Right hindlimb (tissue), 1 donor: ENCODE results near the gene RNF25.
A peak's percentile ranks its signal among the peaks of the same experiment; 100 is the strongest.

ENCODE experiments used
- DNase-seq: peaks from one replicate; pipeline ENCODE4 v3.0.0-alpha.2; 2018

The RNF25 gene

GRCh38 chr2:218679119-218679518 is 7.3 kb upstream of the RNF25 start:
- no peak for DNase-seq

GRCh38 chr2:218671097-218671653 is 627 bp downstream of the RNF25 start:
- no peak for DNase-seq

GRCh38 chr2:218664653-218665052 is 7.1 kb downstream of the RNF25 start:
- no peak for DNase-seq

- DNase-seq: no peak
Measured at GRCh38 chr2:218663901-218664300, 7.9 kb downstream of the RNF25 start.

DNA sequence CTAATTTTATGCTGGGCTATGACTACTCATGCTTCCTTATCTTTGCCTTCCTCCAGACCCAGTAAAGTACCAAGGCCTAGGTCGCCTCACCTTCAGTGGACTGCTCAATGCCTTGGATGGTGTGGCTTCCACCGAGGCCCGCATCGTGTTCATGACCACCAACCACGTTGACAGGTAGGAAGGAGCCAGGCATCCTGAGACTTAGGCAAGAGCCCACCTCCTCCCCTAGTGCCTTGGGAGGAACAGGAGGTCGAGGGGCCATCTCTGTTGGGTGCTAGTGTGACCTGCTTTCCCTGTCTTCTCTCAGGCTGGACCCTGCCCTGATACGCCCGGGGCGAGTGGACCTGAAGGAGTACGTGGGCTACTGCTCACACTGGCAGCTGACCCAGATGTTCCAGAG is 9.0 kb downstream of the RNF25 start:
- no peak for DNase-seq

GRCh38 chr2:218662377-218662776 is 9.4 kb downstream of the RNF25 start:
- no peak for DNase-seq

- DNase-seq: no peak
Measured at GRCh38 chr2:218659988-218660358, 11.8 kb downstream of the RNF25 start.

- peak; percentile 94 for DNase-seq
Measured at GRCh38 chr2:218659258-218659987, 12.4 kb downstream of the RNF25 start, which contains the start of the genes BCS1L and ZNF142. TSS of gene BCS1L (plus strand) at chr2:218659683. CDS start at chr2:218660988, 1,305 bp downstream. TSS of gene ZNF142 (minus strand) at chr2:218659623. CDS start at chr2:218656429, 3,194 bp downstream.

GRCh38 chr2:218658671-218659257 is 13.0 kb downstream of the RNF25 start:
- DNase-seq: peak; percentile 30

- DNase-seq: no peak
Measured at GRCh38 chr2:218655751-218656150, 16.1 kb downstream of the RNF25 start.

DNA sequence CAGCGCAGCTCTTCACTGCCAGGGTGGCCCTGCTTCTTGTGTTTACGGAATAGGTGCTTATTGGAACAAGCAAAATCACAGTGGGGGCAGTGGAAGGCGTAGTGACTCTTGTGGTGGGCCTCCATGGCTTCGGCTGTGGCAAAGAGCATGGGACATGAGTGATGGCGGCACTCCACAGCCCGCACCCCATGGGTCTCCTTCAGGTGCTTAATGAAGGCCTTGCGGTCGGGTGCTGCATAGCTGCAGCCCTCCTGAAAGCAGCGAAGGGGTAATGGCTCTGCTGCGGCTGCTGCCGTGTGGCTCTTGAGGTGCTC is 23.1 kb downstream of the RNF25 start:
- DNase-seq: no peak

- peak; percentile 48 for DNase-seq
Measured at GRCh38 chr2:218648088-218648786, 23.6 kb downstream of the RNF25 start.

DNA sequence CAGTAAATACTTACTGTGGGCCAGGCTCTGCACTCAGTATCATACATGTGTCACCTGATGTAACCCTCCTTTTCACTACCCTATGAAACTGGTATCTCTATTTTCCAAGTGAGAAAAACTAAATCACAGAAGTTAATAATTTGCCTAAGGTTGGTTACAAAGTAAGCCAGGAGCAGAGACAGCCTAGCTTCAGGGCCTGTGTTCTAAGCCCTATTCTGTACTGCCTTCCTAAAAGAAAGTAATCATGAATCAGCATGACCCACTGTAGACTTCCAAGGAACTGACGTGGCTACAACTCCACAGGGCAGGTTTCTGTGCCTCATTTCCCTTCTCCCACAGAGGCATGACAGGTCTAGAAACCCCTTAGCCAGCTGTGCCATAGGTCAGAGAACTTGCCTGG is 26.7 kb downstream of the RNF25 start:
- no peak for DNase-seq

- no peak for DNase-seq
Measured at GRCh38 chr2:218644721-218645120, 27.1 kb downstream of the RNF25 start.

GRCh38 chr2:218643751-218644310 is 28.0 kb downstream of the RNF25 start:
- DNase-seq: no peak

GRCh38 chr2:218642786-218643185 is 29.0 kb downstream of the RNF25 start:
- no peak for DNase-seq

DNA sequence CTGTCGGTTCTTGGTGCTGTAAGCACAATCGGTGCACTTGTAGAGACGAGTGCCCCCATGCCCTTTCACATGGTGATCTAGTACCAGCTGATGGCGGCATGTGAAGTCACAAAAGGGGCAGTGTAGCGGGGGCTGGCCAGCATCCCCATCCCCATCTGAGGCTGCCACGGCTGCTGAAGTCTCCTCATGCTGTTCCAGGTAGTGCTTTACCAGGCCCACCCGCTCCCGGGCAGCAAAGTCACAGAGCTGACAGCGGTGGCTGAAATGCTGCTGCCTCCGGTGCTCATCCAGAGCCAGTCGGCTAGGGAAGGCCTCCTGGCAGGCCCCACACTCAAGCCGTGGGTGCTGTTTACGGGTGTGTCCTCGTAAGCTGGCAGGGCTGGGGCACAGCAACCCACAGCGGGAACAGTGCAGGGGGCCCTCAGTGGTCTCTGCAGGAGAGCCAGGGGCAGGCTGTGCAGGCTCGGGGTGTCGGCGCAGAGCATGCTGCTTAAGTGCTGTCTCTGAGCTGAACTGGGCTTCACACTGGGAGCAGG is 29.6 kb downstream of the RNF25 start:
- DNase-seq: no peak

DNA sequence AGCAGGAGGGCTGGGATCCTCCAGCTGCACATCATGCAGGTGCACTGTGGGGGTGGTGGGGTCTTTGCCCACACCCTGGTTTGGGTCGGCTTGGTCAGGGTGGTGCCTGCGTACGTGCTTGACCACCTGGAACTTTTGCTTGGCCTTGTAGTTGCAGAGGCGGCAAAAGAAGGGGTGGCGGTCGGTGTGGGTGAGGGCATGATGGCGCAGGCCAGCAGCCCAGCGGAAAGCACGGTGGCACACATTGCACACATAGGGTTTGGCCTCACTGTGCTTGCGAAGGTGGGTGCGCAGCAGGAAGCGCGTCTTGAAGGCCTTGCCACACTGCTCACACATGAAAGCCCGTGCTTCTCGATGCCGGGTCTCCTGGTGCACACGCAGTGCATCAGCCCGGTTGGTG is 33.4 kb downstream of the RNF25 start:
- DNase-seq: no peak

- DNase-seq: no peak
Measured at GRCh38 chr2:218635719-218636118, 36.1 kb downstream of the RNF25 start.

- no peak for DNase-seq
Measured at GRCh38 chr2:218631837-218632236, 40.0 kb downstream of the RNF25 start.

GRCh38 chr2:218627939-218628338 is 43.9 kb downstream of the RNF25 start:
- DNase-seq: no peak

DNA sequence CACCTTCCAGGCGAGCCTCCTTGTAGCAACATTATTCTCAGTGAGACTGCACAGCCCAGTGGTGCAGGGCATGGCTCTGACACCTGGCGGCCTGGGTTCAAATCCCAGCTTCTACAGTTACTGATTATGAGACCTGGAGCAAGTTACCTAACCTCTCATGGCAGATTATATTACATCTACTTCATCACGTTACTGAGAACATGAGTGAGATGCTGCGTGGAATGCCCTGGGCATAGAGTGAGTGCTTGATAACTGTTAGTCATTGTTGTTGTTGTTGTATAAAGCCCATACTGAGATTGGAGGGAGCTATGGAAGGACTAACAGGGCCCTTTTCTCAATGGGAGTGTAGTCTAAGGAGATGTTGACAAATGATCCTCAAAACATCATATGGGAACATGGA is 45.4 kb downstream of the RNF25 start:
- DNase-seq: no peak

DNA sequence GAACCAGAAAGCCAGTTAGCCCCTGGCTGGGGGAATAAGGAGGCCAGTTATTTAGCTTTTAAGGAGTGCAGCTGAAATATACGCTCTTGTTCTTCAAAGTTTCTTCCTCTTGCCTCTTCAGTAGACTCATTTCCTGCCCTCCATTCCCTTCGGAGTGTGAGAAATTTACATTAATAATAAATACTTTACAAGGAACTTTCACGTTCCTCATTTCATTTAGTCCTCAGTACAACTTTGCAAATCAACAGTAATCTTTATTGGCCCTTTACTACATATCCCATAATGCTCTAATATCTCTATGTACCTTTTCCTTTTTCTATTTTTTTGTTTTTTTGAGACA is 48.5 kb downstream of the RNF25 start:
- DNase-seq: no peak
